Measurements from ENCODE around the gene BICRA. TPM values are rescaled to one million over a fixed set of nuclear protein-coding genes. Genes with fewer than 3 reads are reported as not detected.

Gene BICRA
- 9.5 and 15.2 TPM in 2 replicates for total RNA-seq (2011; cell fraction: chromatin; rRNA removed; ENCODE audit: low replicate concordance)
- total RNA-seq (2011; cell fraction: nucleolus; rRNA removed), result 8.5 and 9.6 TPM in 2 replicates
- 8.5 and 11.8 TPM in 2 replicates for total RNA-seq (2011; cell fraction: nucleoplasm; rRNA removed)
- 1.0 and 1.2 TPM in 2 replicates for total RNA-seq (2014; rRNA removed)
- 0.87 and 1.6 TPM in 2 replicates for total RNA-seq (2014; rRNA removed; fragmentation: Illumina TruSeq; extraction: Trizol)
- 1.4 and 1.5 TPM in 2 replicates for total RNA-seq (2015; rRNA removed; fragmentation: Illumina TruSeq; extraction: Trizol)
- 8.8 and 9.0 TPM in 2 replicates for total RNA-seq (2021)
- polyA plus RNA-seq (2011; rRNA removed), result 0.26 and 0.51 TPM in 2 replicates
- 0.29 and 0.31 TPM in 2 replicates for polyA plus RNA-seq (2011; cell fraction: cytosol; rRNA removed)
- polyA plus RNA-seq (2011; cell fraction: nucleus; rRNA removed), result 2.0 and 2.6 TPM in 2 replicates
- polyA plus RNA-seq (2012), result 5.1 and 5.2 TPM in 2 replicates
- 7.4 and 7.6 TPM in 2 replicates for polyA plus RNA-seq (2014; fragmentation: Illumina TruSeq; extraction: Trizol)
- polyA plus RNA-seq (2014; fragmentation: Nextera tagmentation; extraction: Ambion mirVana), result under 1 TPM; 0.01 to 0.07 TPM
- polyA plus RNA-seq (2014; rRNA removed), result 1.7 and 2.7 TPM in 2 replicates
- 0.90 and 1.2 TPM in 2 replicates for polyA minus RNA-seq (2011; rRNA and poly(A)+ RNA removed)
- 1.2 and 1.3 TPM in 2 replicates for polyA minus RNA-seq (2011; cell fraction: cytosol; rRNA and poly(A)+ RNA removed)
- 3.1 and 4.8 TPM in 2 replicates for polyA minus RNA-seq (2011; cell fraction: nucleus; rRNA and poly(A)+ RNA removed)
- percentile 50 among the genes with signal in this experiment for Bru-seq, nascent RNA
- BruChase-seq, experiment 1, labeled RNA remaining after a 2-hour chase, result percentile 58 among the genes with signal in this experiment
- percentile 68 among the genes with signal in this experiment for BruChase-seq, experiment 2, labeled RNA remaining after a 6-hour chase
- long read RNA-seq, experiment 1, transcript BICRA-203 (1 exons, 3,312 nt), result major isoform, 5 of 8 reads
- long read RNA-seq, experiment 1, partial matches to known transcripts, result 0 of 8 reads
- long read RNA-seq, experiment 1, other reads (novel, unspliced or antisense), result 3 of 8 reads
- long read RNA-seq, experiment 2, partial matches to known transcripts, result 3 of 4 reads
- long read RNA-seq, experiment 2, other reads (novel, unspliced or antisense), result 1 of 4 reads
- long read RNA-seq, experiment 3, result 0 reads

- in situ Hi-C loops (cut with MboI) (no loop called here), intact Hi-C loops (cut with micrococcal nuclease) (loop anchor here (10.0 kb wide), 1 partner anchor 164 kb away; no protein-coding TSS in a partner anchor)
- WGBS (ENCODE audit: insufficient coverage, low coverage, missing lambda C conversion rate), result under 1% methylated on average over 15 of the region's 94 CpGs
- Histone ChIP-seq H3K36me3 (ENCODE audit: control insufficient read depth, insufficient read depth, low read length) (no peaks in the 10 kb centered on the region; the same call in 2 of the 3 replicates), H4K20me1 (replicated peaks; ENCODE audit: control insufficient read depth, insufficient read depth, low read length) (peaks cover 19% of the 10 kb centered on the region; the same call in 1 of the 2 replicates), H2AFZ (ENCODE audit: low read depth, low read length) (peak within 1 kb of the TSS; percentile 92), H3K9ac (ENCODE audit: insufficient read depth in 1 of 2, low read depth in 2 of 2, low read length in 2 of 2) (peak within 1 kb of the TSS; percentile 82 to 94), H3K9me3 (replicated peaks; ENCODE audit: control insufficient read depth, insufficient read depth, low read depth, low read length) (no peaks in the 10 kb centered on the region), H3K4me2 (ENCODE audit: insufficient read depth, low read length) (peak within 1 kb of the TSS; percentile 93), H3K4me1 (replicated peaks in 1 of 2; ENCODE audit: control insufficient read depth in 2 of 2, insufficient read depth in 2 of 2, low read length in 2 of 2) (peaks cover 6 to 26% of the 10 kb centered on the region in 2 experiments; a peak in 4 of 5 replicates), H3K9me1 (ENCODE audit: control insufficient read depth, insufficient read depth, low read length) (no peaks in the 10 kb centered on the region), H3K27ac (ENCODE audit: extremely low read depth, low read depth, low read length) (peak within 1 kb of the TSS; percentile 89), H3K27me3 (ENCODE audit: control insufficient read depth in 2 of 2, insufficient read depth in 2 of 2, low read length in 2 of 2) (no peaks in the 10 kb centered on the region), H3K4me3 (peak within 1 kb of the TSS; percentile 100), H3K79me2 (ENCODE audit: control insufficient read depth, insufficient read depth, low read length) (peaks cover 56% of the 10 kb centered on the region)
- CTCF ChIA-PET (ENCODE audit: low intra/inter-chr PET ratio), result interaction anchor here (0.6 kb wide), 1 partner anchor 501 kb away, joined by 4 read pairs; the partner anchor contains the start of gene PLA2G4C
- peak; percentile 83 to 89 (median 86) for DNase-seq (ENCODE audit: extremely low read depth in 1 of 4, low spot score in 3 of 4)
- ATAC-seq, result peak; percentile 31
- POLR2A ChIA-PET, result no interaction called here
- no TSS peak for BruUV-seq (replicated peaks)
- FAIRE-seq, result no peak
- peak; percentile 75 for TF ChIP-seq ZBTB7A (IDR thresholded peaks at IDR 0.05; ENCODE audit: borderline replicate concordance, control insufficient read depth, low read depth, low read length)
- TF ChIP-seq NFXL1 (CRISPR knock-in tag; IDR thresholded peaks at IDR 0.05), result no peak
- TF ChIP-seq RBM15 (IDR thresholded peaks at IDR 0.05; ENCODE audit: insufficient read depth, low read length), result no peak
- no peak for TF ChIP-seq ESRRA (IDR thresholded peaks at IDR 0.05; ENCODE audit: borderline replicate concordance, low read depth)
- TF ChIP-seq SMARCE1 (IDR thresholded peaks at IDR 0.05), result 0 out of 2 replicates have a peak, but pooled peaks have one; percentile 24
- no peak for TF ChIP-seq DLX4 (CRISPR knock-in tag; IDR thresholded peaks at IDR 0.05)
- TF ChIP-seq PKNOX1 (IDR thresholded peaks at IDR 0.05), result no peak
- TF ChIP-seq NKRF (IDR thresholded peaks at IDR 0.05; ENCODE audit: borderline replicate concordance), result no peak
- TF ChIP-seq TEAD4 (IDR thresholded peaks at IDR 0.05; ENCODE audit: low read length), result no peak
- TF ChIP-seq TEAD4 (CRISPR knock-in tag; IDR thresholded peaks at IDR 0.05; ENCODE audit: borderline replicate concordance), result no peak
- TF ChIP-seq TSC22D4 (tag; IDR thresholded peaks at IDR 0.05), result no peak
- TF ChIP-seq RBFOX2 (IDR thresholded peaks at IDR 0.05; ENCODE audit: low read depth, low read length), result peak; percentile 50
- no peak for TF ChIP-seq KAT8 (IDR thresholded peaks at IDR 0.05; ENCODE audit: low read depth)
These were observed at the start of gene BICRA for GRCh38 chr19:47608969-47609905. TSS of gene BICRA (plus strand) at chr19:47609134. CDS start at chr19:47673575, 64,441 bp downstream.

Data from K562 (cell line).